Esophagus squamous epithelium (tissue), 5 donors: ENCODE measurements around the gene TCTN2. TPM values are rescaled to one million over a fixed set of nuclear protein-coding genes. Genes with fewer than 3 reads are reported as not detected.

Experiments used
- DNase-seq: peaks from one replicate; lab custom pipeline; 2025; lab: John Stamatoyannopoulos, UW
- H3K27ac ChIP-seq, 4 donors: fragments of 200-600 bp; sonication (generic); one replicate each; pipeline ENCODE4 v1.5.1; 2016 to 2019; ENCODE audit warnings: mild to moderate bottlenecking in 1 of 4
- H3K27me3 ChIP-seq, 4 donors: fragments of 200-600 bp; sonication (generic); 1 replicate in 3 of 4; 2 replicates in 1 of 4; pipeline versions ENCODE4 v1.5.1 to v1.6.0; 2017 to 2021; ENCODE audit warnings: antibody characterized with exemption in 1 of 4
- H3K36me3 ChIP-seq, 3 donors: fragments of 200-600 bp; sonication (generic); one replicate each; pipeline ENCODE4 v1.5.1; 2016 to 2019
- H3K4me1 ChIP-seq, 3 donors: fragments of 200-600 bp; sonication (generic); one replicate each; pipeline ENCODE4 v1.5.1; 2017 to 2019
- H3K4me3 ChIP-seq, 4 donors: fragments of 200-600 bp; sonication (generic); 1 replicate in 3 of 4; 2 replicates in 1 of 4; pipeline ENCODE4 v1.5.1; 2016 to 2019; ENCODE audit warnings: mild to moderate bottlenecking in 2 of 4, moderate library complexity in 1 of 4
- H3K9me3 ChIP-seq, 3 donors: fragments of 200-600 bp; sonication (generic); one replicate each; pipeline ENCODE4 v1.5.1; 2016 to 2019
- POLR2A ChIP-seq, 4 donors: fragments of 450-650 bp; IDR thresholded peaks; one replicate each; pipeline ENCODE4 v1.6.1; 2017; ENCODE audit warnings: antibody characterized with exemption in 4 of 4, mild to moderate bottlenecking in 4 of 4, moderate library complexity in 3 of 4
- WGBS, 2 donors: methylation state at CpG; one replicate each; pipeline ENCODE4 v1.1.5; 2018; 5-methylcytosine and 5-hydroxymethylcytosine counted together
- intact Hi-C: fragments of 100-400 bp; cut with DNase I; formaldehyde crosslinking; loops from one replicate; pipeline ENCODE4 v1.15.0; 2022
- total RNA-seq, 4 donors: library from RNA; depleted of rRNA; stranded (reverse); fragments of >200 nt; gene quantifications; one replicate each; pipeline ENCODE4 v1.1.0, GENCODE V29; 2016
- TF ChIP-seq, protein P1 (sequence below), 6 experiments: fragments of 450-650 bp in 4 of 6; fragments of 200-600 bp in 2 of 6; sonication (generic) in 2 of 6; IDR thresholded peaks; one replicate each; pipeline ENCODE4 v1.5.1; 2016 to 2019; ENCODE audit warnings: antibody characterized with exemption in 6 of 6, mild to moderate bottlenecking in 4 of 6, moderate library complexity in 4 of 6
- donor health status: DM: yes; HTN: yes; CAD: no.

The TCTN2 gene
- total RNA-seq, 4 donors from 2014 or later = 3.0 to 5.9 (median 3.2) TPM

DNA sequence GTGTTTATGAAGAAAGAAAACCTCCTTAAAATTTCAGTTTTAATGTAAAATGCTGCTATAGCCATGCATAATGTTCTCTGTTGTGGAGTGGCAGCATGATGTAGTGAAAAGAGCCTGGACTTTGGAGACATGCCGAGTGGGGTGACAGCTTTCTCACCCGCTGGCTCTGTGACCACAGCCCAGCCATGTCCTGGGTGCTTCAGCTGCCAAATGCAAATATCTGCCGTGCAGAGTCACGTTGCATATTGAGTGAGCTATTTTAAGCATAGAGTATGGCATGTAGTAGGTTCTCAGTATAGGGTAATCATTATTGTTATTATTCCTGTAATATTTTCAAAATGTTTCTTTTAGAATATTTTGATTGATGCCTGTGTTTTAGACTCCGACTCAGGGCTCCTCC, 15.5 kb upstream of the TCTN2 start:
- Histone ChIP-seq H3K27me3 (no peaks in the 10 kb centered on the region), H3K36me3 (peaks cover 0 to 89% (median 15%) of the 10 kb centered on the region in 3 donors), H3K4me1 (peaks cover 0 to 6% (median 0%) of the 10 kb centered on the region in 3 donors), H3K4me3 (no peak overlapping the region), H3K27ac (no peak overlapping the region), H3K9me3 (no peaks in the 10 kb centered on the region)
- TF ChIP-seq, protein P1, sequence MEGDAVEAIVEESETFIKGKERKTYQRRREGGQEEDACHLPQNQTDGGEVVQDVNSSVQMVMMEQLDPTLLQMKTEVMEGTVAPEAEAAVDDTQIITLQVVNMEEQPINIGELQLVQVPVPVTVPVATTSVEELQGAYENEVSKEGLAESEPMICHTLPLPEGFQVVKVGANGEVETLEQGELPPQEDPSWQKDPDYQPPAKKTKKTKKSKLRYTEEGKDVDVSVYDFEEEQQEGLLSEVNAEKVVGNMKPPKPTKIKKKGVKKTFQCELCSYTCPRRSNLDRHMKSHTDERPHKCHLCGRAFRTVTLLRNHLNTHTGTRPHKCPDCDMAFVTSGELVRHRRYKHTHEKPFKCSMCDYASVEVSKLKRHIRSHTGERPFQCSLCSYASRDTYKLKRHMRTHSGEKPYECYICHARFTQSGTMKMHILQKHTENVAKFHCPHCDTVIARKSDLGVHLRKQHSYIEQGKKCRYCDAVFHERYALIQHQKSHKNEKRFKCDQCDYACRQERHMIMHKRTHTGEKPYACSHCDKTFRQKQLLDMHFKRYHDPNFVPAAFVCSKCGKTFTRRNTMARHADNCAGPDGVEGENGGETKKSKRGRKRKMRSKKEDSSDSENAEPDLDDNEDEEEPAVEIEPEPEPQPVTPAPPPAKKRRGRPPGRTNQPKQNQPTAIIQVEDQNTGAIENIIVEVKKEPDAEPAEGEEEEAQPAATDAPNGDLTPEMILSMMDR (IDR thresholded peaks at IDR 0.05) = no peak
- TF ChIP-seq POLR2A (IDR thresholded peaks at IDR 0.05) = no peak
- 73 to 85% methylated on average over 5 of the region's 5 CpGs for WGBS, 2 donors
- intact Hi-C loops = no loop called here
- DNase-seq = no peak

DNA sequence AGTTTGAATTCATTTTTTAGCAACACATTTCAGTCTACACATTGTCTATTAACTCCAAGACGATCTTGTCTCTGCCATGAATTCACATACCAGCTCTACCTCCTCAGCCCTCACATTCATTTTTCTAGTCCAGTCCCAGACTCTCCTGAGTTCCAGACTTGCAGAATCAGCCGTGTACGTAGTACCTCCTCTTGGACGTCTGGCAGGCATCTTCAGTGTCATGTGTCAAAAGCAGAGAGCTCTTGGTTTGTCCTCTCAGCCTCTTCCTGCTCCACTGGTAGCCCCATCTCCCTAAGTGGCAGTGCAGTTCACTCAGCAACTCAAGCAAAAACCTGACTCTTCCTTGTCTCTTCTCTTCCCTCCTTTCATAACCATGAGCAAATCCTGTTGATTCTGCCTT, 14.5 kb upstream of the TCTN2 start:
- intact Hi-C loops = no loop called here

DNA sequence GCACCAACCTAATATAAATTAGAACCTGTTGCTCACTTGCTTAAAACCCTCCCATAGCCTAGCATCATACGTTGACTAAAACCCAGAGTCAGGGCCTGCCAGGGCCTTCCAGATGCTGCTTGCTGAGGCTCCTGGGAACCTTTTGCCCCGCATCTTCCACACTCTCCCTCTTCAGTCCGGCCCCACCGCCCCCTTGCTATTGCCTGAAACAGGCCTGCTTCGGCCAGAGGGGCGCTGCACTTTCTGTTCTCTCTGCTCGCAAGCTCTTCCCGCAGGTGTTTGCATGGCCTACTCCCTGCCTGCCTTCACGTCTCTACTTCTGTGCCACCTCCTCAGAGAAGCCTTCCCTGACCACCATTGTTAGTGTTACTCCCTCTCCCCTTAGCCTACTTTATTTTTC, 13.7 kb upstream of the TCTN2 start:
- Histone ChIP-seq H3K27me3 (no peaks in the 10 kb centered on the region), H3K4me3 (no peak overlapping the region), H3K9me3 (no peaks in the 10 kb centered on the region), H3K4me1 (peaks cover 0 to 19% (median 5%) of the 10 kb centered on the region in 3 donors), H3K27ac (no peak overlapping the region), H3K36me3 (peaks cover 0 to 71% (median 8%) of the 10 kb centered on the region in 3 donors)
- WGBS, 2 donors = 92 to 95% methylated on average over 9 of the region's 9 CpGs
- no peak for DNase-seq
- intact Hi-C loops = no loop called here
- TF ChIP-seq POLR2A (IDR thresholded peaks at IDR 0.05) = no peak
- TF ChIP-seq, protein P1 (IDR thresholded peaks at IDR 0.05) = no peak

More for the DNA sequence above, 14.5 kb upstream of the TCTN2 start:
- Histone ChIP-seq H3K27me3 (no peaks in the 10 kb centered on the region), H3K9me3 (no peaks in the 10 kb centered on the region), H3K27ac (no peak overlapping the region), H3K4me1 (peaks cover 0 to 14% (median 5%) of the 10 kb centered on the region in 3 donors), H3K36me3 (peaks cover 0 to 80% (median 12%) of the 10 kb centered on the region in 3 donors), H3K4me3 (no peak overlapping the region)
- no peak for DNase-seq
- 80 to 86% methylated on average over 4 of the region's 4 CpGs for WGBS, 2 donors
- TF ChIP-seq, protein P1 (IDR thresholded peaks at IDR 0.05) = no peak
- no peak for TF ChIP-seq POLR2A (IDR thresholded peaks at IDR 0.05)

DNA sequence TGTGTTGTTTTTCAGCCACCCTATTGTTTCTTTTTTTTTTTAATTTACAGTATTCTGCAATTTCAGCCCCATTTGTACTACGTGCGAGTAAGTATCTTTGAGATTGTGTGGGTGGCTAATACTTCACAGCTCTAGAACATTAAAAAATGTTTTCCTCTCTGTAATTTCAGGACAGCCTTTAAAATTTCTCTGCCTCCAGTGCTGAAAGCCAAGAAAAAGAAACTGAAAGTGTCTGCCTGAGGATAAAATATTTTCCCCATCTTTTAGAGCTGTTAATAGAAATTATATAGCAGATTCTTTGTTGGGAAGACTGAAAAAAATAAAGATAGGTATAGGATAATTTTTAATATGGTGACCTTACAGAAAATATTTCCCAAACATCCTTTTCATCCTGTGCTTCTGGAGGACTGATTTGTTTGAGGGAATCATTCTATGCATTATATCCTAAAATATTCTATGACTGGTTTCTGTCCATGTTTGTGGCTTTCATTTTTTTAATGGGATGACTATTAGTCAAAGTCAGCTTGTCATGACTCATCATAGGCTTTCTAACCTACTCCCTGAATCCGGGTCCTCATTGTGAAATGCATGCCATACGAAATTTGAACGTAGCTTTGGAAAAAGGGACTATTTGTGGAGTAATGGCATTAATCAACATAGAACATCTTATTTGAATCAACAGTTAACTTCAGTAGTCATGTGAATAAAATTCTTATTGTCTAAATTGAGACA, 10.8 kb upstream of the TCTN2 start:
- Histone ChIP-seq H3K4me3 (no peak overlapping the region), H3K27me3 (no peaks in the 10 kb centered on the region), H3K27ac (peak overlapping the region in 3 of 4 donors; percentile 16 to 54 (median 34)), H3K36me3 (peaks cover 0 to 61% (median 8%) of the 10 kb centered on the region in 3 donors), H3K4me1 (peaks cover 0 to 19% (median 5%) of the 10 kb centered on the region in 3 donors), H3K9me3 (no peaks in the 10 kb centered on the region)
- intact Hi-C loops = no loop called here
- TF ChIP-seq POLR2A (IDR thresholded peaks at IDR 0.05) = no peak
- TF ChIP-seq, protein P1 (IDR thresholded peaks at IDR 0.05) = no peak
- 45 to 47% methylated on average over 5 of the region's 5 CpGs for WGBS, 2 donors
- DNase-seq = no peak

DNA sequence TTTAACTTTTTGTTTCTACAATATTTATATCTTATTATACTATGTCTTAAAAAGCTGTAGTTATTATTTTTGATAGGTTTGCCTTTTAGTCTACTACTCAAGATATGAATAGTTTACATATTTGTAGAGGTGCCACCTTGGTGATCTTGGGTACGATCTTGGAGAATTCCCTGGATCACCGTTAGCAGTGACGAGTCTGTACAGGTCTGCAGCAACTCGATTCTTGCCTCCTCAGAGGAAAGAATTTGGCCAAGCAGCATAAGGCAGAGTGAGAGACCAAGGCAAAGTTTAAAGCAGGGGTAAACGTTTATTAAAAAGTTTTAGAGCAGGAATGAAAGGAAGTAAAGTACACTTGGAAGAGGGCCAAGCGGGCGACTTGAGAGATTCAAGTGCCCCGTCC, 3.1 kb upstream of the TCTN2 start:
- intact Hi-C loops = no loop called here
- peak overlapping the region in 1 of 4 donors; percentile 34 for H3K4me3 ChIP-seq
- peaks cover 9 to 27% (median 16%) of the 10 kb centered on the region in 3 donors for H3K4me1 ChIP-seq
- peaks cover 0 to 10% (median 0%) of the 10 kb centered on the region in 3 donors for H3K36me3 ChIP-seq
- no peak overlapping the region for H3K27ac ChIP-seq
- no peaks in the 10 kb centered on the region for H3K9me3 ChIP-seq
- WGBS, 2 donors = 30 to 46% methylated on average over 8 of the region's 8 CpGs
- no peak for DNase-seq
- no peak for TF ChIP-seq POLR2A (IDR thresholded peaks at IDR 0.05)
- no peaks in the 10 kb centered on the region for H3K27me3 ChIP-seq
